NCI-H1436 treated with DMSO at 0.1 percent for 48 hours (cell line): Measurements from ENCODE around the gene LMBR1L.
"Not testable (repeated sequence)": the region's sequence is repeated elsewhere in the genome, so short reads cannot be mapped to it uniquely, and the experiment has no call there.

Experiments
- DNase-seq: peaks from one replicate; lab custom pipeline; 2025; lab: John Stamatoyannopoulos, UW

Gene LMBR1L

DNA sequence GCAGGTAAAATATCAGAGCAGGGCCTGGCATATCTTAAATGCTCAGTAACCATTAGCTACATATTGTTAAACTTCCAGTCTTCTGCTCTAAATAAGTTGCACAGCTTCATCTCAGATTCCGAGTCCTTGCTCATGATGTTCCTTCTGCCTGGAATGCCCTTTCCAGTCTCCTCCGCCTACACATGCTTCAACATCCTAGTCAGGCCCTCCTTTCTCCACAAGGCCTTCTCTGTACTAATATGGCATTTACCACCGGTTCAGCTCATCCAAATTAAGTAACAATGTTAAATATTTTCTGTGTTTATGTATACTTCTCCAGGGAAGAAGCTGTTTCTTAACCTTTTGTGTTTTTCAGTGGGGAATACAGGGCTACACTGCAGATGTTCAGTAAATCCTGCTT lies 24.5 kb downstream of the LMBR1L start:
- no peak for DNase-seq

DNA sequence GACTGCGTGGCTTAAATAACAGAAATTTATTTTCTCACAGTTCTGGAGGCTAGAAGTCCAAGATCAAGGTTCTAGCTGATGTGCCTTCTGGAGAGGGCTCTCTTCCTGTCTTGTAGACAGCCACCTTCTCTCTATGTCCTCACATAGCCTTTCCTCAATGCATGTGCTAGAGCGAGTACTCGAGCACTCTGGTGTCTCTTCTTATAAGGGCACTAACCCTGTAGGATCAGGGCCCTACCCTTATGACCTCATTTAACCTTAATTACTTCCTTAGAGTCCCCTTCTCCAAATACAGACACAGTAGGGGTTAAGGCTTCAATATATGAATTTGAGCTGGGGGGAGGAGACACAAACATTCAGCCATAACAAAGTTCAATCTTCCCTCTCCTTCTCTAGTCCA lies 26.2 kb downstream of the LMBR1L start:
- DNase-seq: no peak

DNA sequence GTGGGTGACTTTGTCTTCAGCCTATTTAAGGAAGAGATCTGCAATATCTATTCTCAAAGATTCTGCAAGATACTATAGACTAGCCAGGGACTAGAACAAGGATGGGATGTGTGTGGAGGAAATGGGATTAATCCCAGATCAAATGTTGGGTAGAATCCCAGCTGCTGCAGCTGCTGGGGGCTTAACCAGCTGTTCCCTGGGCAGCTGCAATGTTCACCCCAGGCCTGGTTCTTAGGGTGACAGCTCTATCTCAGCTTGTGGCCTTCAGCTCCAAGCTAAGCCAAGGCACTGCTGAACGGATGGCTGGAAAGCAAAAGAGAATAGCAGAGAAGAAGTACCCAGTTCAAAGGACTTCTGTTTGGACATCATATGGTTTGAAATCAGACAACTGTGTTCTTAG lies 30.9 kb downstream of the LMBR1L start:
- no peak for DNase-seq

DNA sequence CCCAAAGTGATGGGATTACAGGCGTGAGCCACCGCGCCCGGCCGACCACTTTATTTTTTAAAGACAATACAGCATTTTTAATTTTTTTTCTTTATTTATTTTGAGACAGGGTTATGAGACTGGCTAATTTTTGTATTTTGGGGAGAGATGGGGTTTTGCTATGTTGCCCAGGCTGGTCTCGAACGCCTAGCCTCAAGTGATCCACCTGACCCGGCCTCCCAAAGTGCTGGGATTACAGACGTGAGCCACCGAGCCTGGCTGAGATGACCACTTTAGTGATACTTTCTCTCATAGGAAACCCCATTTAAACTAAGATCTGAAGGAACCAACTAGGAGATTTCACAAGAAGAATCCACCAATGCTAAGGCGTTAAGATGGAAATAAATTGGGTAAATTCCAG lies 39.7 kb downstream of the LMBR1L start:
- no peak for DNase-seq

DNA sequence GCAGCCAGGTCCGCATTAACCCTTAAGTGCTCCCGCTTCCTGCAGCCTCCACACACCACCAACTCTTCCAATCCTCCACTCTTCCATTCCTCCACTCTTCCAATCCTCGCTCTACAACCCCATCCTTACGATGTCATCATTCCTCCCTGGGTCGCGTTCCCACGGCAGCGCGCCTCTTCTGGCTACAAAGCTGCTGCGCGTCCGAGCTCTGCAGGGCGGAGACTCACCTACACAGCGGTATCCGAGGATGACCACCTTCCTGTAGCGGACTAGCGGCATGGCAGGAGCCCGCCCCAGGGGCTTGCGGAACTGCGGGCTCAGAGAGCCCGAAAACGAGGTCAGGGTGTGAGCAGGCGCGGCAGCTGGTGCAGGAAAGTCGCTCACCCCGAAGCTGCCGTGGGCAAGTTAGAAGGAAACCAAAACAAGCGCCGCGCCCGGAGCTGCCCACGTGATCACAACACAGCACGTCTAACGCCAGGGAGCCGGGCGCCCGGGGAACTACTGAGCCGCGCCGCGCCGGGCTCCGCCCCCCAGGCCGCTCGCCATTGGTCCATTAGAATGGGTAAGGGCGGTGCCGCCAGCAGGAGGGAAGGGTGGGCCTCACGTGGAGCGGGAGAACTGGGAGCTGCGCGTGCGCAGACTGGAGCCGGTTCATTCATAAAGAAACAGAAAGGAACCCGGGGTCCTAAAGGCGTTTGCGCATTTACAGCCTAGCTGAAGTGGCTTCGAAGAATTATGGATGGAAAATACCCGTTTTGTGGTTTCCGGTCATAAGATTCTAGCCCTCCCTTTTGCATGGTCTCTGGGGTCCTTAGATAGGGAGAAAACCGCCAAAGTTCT lies 40.9 kb downstream of the LMBR1L start, which contains the start of gene RHEBL1:
TSS of gene RHEBL1 (minus strand) at position 473 of the 840 bp plus-strand sequence. CDS start at position 279, 194 bp downstream.
- DNase-seq: peak; percentile 74

DNA sequence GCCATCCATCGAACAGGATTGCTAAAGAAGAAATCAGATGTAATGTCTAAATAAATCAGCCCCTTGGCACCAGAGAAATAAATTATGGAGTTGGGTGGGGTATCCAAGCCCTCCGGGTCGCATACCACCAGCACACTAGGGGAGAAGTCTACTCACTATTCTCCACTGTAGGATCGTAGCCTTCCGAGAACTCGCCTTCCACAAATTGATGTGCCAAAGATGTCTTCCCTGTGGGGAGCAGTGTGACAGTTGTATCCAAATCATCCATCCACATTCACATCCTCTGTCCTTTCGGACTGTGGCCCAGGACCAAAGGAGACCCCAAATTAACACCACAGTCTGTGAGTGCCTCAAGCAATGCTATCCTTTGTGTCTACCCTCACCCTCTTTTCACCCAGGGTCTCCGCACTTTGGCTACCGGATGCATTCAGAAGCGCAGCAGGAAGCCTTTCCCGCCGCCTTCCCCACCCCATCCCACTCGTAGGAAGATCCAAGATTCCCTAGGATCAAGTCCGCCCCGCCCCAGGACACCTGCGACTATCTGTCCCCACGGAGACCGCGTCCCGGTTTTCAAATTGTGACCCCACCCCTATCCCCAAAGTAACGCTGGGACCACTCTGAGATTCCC lies 41.7 kb downstream of the LMBR1L start:
- no peak for DNase-seq

DNA sequence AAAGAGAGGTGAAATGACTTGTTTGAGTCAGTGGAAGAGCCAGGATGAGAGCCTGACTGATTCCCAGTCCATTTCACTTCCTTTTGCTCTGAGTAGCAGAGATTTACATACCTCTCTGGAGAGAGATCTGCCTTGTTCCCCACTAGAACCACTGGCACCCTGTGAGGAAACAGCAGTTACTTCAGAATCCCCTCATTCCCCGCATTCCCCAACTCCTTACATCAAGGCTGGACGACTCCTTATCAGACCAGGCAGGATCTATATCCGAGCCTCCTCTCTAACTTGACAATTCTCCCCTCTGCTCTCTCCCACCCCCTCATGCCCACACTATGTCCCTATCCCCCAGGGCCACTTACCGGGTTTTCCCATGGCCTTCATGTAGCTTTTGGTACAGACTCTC lies 44.5 kb downstream of the LMBR1L start:
- DNase-seq: no peak

DNA sequence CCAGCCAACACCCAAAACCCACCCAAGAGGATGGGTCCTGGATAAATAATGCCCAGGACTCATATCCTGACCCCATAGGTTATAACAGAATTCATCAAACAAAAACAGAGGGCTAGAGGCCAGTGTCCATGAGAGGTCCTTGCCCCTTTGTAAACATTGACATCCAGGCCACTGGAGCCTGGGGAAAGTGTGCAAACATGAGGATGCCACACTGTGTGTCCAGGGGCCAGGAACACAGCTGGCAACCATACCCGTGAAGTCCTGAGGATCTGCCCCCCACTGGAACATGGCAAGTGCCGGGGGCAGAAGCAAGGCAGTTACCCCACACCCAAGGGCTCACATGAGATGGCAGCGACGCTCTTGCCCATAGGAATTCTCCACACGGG lies 45.9 kb downstream of the LMBR1L start:
- DNase-seq: no peak

DNA sequence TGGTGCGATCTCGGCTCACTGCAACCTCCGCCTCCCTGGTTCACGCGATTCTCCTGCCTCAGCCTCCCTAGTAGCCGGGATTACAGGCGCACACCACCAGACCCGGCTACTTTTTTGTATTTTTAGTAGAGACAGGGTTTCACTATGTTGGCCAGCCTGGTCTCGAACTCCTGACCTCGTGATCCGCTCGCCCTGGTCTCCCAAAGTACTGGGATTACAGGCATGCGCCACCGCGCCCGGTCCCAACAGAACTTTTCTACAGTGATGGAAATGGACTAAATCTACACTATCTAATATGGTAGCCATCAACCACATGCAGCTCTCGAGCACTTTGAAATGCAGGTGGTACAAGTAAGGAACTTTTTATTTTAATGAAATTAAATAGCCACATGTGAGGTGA lies 48.7 kb downstream of the LMBR1L start:
- not testable (repeated sequence) for DNase-seq

DNA sequence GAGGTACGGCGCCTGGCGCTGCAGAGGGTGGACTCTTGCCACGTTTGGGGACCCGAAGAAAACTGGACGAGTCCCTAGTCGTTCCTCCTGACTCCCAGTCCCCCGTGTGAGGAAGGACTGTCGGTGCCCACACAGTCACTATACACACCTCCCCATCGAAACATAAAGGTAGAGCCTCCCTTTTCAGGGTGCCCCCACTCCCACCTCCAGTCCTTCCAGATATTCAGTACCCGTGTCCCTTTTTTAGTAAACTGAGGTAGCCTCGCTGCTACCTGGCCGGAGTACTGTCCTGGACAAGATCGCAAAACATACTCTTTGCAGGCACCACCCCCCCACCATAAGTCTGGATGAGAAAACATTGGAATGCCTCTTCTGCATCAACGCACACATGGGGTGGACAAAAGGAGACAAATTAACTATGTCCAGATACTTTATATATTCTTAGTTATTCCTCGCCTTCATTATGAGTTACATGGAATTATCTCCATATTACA lies 49.4 kb downstream of the LMBR1L start:
- no peak for DNase-seq

DNA sequence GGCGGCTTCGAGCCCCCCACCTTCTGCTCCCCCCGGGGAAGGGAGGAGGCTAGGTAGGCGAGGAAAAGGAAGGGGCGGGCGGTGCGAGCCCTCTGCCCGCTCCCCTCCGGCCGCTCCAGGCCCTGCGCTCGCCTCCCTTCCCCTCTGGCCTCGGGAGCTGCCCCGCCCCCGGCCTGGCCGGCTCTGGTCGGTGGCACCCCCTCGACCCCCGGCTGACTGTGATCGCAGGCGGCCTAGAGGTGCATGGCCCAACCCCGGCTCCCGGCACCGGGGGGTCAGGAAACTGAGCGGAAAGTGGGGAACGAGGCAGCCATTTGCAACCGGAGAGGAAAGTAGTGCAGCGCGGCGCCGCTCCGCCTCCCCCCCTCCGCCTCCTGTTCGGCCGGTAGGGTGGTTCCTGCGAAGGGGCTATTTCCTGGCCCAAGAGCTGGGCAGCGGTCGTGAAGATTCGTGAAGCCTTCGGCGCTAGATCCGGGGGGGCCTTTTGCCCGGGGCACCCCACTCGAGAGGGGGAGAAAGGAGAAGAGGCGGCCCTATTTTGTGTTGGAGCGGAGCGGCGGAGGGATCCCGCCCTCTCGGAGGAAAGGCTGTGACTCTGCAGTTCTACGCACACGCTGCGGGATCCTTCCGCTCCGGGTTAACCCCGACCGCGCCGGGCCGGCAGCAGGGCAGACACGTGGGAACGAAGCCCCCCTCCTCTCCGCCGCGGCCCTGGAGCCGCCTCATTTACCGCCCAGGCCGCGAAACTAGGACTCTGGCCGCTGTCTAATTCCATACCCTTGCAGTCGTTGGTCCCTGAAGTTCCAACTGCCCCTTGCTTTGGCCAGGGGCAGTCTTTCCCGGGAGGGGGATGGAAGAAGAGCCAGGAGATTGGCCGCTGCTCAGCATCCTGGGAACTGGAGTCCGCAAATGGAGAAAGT lies 50.1 kb downstream of the LMBR1L start, which contains the start of gene KMT2D:
TSS of gene KMT2D (minus strand) at position 558 of the 920 bp plus-strand sequence. CDS start 5,470 bp downstream, outside the sequence.
- DNase-seq: peak; percentile 23

DNA sequence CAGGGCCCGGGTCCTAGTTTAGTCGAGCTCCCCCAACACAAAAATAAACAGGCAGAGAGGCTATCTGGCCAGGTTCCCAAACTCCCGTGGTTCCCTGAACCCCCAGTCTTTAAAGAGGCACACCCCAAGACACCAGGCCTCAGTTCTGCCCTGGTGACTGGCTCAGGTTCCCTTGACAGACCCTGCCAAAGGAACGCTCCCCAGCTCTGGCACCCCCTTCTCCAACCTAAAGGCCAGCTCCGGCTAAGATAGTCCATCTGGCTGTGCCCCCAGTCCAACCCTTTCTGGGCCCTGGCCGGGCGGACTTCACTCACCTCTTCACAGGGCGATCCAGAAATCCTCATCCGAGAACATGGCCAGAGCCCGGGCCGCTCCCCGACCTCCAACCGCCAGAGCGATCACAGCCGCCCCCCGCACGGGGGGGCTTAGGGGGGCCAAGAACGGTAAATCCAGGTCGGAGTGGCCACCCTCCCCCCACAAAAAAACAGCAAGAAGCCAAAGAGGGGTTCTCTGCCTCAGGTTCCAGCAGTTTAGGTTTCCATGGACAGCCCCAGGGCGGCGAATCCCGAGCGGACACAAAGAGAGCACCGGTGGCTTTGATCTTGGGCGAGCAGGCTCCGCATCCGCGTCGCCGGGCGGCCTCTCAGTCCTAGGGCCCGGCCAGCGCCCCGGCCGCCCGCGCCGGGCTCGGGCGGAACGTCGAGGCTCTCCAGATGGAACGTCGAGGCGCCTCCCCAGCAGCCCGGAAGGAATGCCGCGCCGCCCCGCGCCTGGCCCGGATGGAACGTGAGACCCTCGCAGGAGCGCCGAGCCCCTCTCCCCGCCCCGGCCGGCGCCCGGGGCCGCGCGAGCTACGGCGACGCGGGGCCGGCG lies 51.1 kb downstream of the LMBR1L start:
- DNase-seq: no peak

DNA sequence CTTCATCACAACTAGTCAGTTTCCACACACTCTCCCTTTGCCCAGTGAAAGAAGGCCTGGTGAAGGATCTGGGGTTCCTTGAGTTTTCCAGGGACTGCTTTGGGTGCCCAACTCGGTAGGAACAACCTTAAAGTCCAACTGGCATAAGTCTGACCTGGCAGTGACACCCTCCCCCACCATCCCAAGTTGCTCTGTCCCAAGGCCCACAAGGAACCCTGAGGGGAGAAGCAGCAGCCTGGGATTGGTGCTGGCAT lies 51.7 kb downstream of the LMBR1L start:
- DNase-seq: no peak

DNA sequence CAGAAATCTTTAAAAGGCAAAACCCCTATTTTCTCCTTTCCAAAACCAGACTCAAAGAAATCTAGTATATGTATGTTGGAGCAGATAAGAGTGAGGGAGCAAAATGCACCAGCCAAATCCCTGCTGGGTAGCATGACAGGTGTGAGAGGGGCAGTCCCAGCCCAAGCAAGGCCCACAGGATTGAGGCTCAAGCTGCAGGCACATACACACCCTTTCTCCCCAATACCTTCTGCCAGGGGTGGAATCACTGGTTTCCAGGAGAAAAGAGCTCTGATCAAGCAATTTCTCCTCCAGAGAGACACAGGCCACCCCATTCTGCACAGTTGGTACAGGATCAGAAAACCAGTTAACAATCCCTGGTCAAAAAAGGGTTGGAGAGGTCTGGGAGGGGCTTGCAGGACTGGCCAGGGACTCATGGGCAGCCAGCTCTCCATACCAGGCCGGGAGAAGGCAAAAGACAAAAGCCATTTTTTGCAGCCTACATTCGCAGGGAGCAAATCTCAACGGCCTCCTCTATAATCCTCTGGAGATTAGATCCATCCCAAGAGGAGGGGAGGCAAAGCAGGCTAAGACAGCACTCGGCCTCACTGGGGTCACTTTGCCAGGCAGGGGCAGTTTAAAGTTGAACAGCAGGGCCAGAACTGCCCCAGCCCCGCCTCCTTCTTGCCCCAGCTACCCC lies 52.1 kb downstream of the LMBR1L start:
- no peak for DNase-seq

DNA sequence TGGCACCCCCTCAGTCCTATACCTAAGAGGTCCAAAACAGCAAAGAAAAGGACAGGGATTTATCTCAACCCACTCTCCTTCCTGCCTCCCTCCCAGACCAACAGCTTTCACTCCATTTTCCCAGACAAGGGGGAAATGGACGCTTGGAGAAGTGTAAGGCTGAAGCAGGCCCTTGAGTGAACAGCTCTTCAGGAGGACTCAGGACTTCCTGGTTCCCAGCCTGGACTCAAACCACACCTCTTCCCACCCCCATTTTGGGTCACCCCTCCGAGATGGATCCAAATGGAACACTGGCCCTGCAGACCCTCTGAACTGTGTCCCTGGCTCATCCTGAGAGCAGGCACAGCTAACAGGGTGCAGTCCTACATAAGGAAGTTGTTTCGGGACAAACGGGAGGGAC lies 52.8 kb downstream of the LMBR1L start:
- DNase-seq: no peak

DNA sequence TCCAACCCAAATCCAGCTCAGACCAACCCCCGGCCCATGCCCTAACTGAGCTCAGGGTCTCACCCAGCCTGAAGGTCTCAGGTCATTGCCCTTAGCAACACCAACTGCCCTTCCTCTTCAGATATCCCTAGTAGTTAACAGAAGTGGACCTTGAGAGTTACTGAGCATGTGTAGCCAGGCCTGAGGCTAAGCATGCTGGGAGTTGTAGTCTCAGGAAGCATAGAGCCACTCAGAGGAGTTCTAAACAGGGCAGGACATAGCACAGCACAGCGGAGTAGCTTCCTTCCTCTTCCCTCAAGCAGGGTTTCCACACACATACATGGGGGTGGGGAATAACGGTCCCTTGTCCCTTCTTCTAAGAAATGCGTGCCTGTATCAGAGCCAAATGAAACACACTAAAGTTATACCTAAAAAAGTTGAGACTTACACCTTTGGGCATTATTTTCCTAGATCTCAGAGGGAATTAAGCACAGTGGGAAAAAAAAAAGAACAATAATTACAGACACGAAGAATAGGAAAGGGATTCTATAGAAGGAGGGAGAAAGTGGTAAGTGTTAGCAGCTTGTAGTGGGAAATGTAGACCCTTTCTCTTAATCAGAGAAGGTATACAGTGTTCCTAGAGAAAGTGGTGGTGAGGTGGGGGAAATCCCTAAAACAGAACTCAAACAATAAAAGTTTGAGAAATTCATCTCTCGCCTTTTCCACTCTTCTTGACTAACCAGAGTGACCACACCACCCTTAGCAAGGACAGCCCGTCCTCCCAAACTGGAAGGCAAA lies 54.5 kb downstream of the LMBR1L start:
- no peak for DNase-seq

DNA sequence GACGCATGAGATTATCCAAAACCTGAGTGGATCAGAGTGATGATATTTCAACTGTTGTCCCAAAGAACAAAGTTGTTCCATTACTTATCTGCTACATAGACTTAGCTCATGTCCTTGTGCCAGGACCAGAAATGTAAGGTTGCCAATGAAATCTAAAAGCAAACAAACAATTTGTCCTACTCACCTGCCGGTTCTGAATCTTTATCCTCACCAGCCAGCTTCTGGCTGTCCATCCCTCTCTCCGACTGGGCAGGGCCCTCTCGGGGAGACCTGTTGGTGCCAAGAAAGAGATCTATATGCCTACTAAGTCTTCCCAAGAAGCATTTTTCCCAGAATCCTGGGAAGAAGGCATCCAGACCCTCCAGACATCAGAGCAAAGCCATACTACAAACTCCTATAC lies 55.6 kb downstream of the LMBR1L start:
- DNase-seq: no peak

DNA sequence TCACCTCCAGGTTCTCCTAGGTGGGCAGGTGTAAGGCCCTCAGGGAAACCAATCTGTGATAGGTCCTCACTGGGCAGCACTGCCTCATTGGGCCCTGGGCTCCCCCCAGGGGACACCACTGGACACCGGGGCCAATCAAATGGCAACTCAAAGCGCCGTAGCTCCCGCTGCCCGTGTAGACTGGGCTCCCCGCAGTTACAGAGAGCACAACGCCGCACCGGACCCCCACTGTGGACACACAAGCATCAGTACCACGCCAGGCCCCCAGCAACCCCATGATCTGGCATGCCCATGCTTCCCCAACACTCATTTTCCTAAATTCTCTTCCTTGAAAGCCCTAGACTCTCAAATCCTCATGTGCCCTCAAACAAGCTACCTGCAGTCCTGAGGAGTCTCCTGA lies 56.1 kb downstream of the LMBR1L start:
- no peak for DNase-seq

DNA sequence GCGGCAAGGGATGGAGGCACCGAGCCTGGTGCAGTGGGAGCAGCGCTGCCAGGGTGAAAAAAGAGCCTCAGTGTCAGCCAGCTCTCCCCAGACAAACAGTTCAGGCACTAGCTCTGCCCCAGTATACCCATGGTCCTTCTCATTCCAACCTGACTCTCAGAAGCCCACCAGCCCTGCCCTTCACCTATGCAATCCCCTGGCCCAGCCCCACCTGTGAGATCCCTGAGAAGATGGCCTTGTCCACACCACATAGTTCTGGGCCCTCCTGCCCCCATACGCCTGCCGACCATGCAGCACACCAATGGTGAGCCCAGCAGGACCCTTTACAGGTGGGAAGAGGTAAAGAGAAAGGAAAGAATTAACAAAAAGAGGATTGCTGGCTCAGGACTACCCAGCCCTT lies 56.6 kb downstream of the LMBR1L start:
- no peak for DNase-seq
